ENCODE data around the gene TMEM161A.

GRCh38 chr19:19139876-19140229 lies 1.6 kb upstream of the TMEM161A start:
- no peak for TF ChIP-seq ZFX (IDR thresholded peaks at IDR 0.05; ENCODE audit: borderline replicate concordance)
- TF ChIP-seq, protein P1, sequence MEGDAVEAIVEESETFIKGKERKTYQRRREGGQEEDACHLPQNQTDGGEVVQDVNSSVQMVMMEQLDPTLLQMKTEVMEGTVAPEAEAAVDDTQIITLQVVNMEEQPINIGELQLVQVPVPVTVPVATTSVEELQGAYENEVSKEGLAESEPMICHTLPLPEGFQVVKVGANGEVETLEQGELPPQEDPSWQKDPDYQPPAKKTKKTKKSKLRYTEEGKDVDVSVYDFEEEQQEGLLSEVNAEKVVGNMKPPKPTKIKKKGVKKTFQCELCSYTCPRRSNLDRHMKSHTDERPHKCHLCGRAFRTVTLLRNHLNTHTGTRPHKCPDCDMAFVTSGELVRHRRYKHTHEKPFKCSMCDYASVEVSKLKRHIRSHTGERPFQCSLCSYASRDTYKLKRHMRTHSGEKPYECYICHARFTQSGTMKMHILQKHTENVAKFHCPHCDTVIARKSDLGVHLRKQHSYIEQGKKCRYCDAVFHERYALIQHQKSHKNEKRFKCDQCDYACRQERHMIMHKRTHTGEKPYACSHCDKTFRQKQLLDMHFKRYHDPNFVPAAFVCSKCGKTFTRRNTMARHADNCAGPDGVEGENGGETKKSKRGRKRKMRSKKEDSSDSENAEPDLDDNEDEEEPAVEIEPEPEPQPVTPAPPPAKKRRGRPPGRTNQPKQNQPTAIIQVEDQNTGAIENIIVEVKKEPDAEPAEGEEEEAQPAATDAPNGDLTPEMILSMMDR (IDR thresholded peaks at IDR 0.05) = peak; percentile 68
